Adrenal gland (tissue), 12 donors: ENCODE data around the gene TPI1. TPM values are rescaled to one million over a fixed set of nuclear protein-coding genes. Genes with fewer than 3 reads are reported as not detected.

Experiments used
- DNase-seq, 7 donors: peaks; one replicate each; pipeline ENCODE4 v3.0.0-alpha.2; 2019 to 2020
- H3K27ac ChIP-seq, 5 donors: fragments of 200-600 bp; sonication (generic) in 4 of 5; 1 replicate in 3 of 5; 2 replicates in 2 of 5; pipeline versions ENCODE4 v1.5.1 to v1.8.0; 2016 to 2020; ENCODE audit warnings: mild to moderate bottlenecking in 1 of 5
- H3K27me3 ChIP-seq: fragments of 200-600 bp; 2 replicates; pipeline ENCODE4 v1.8.0; 2021
- H3K36me3 ChIP-seq, 2 donors: fragments of 200-600 bp; replicated peaks in 1 of 2; 1 replicate in 1 of 2; 2 replicates in 1 of 2; pipeline versions ENCODE4 v1.5.1 to v1.8.0; 2018 to 2022
- H3K4me1 ChIP-seq, 2 donors: fragments of 200-600 bp; replicated peaks in 1 of 2; 1 replicate in 1 of 2; 2 replicates in 1 of 2; pipeline versions ENCODE4 v1.5.1 to v1.8.0; 2018 to 2021
- H3K4me3 ChIP-seq, 4 donors: fragments of 200-600 bp; sonication (generic) in 3 of 4; one replicate each; pipeline ENCODE4 v1.5.1; 2016 to 2018
- H3K9me3 ChIP-seq, 3 donors: fragments of 200-600 bp; sonication (generic) in 1 of 3; replicated peaks in 1 of 3; 1 replicate in 2 of 3; 2 replicates in 1 of 3; pipeline versions ENCODE4 v1.5.1 to v1.8.0; 2016 to 2021
- CTCF ChIP-seq, 6 experiments: fragments of 450-650 bp in 4 of 6; fragments of 200-600 bp in 2 of 6; sonication (generic) in 1 of 6; IDR thresholded peaks; 1 replicate in 5 of 6; 2 replicates in 1 of 6; pipeline versions ENCODE4 v1.5.1 to v1.8.0; 2016 to 2021; ENCODE audit warnings: antibody characterized with exemption in 6 of 6, mild to moderate bottlenecking in 2 of 6, moderate library complexity in 1 of 6
- POLR2A ChIP-seq, 2 donors: fragments of 450-650 bp; IDR thresholded peaks; one replicate each; pipeline ENCODE4 v1.6.1; 2017; ENCODE audit warnings: antibody characterized with exemption in 2 of 2, mild to moderate bottlenecking in 2 of 2, moderate library complexity in 1 of 2
- WGBS, 4 donors: extraction: QIAGEN DNeasy Blood & Tissue Kit in 2 of 4; methylation state at CpG; one replicate each; pipeline versions ENCODE4 v1.1.5 to v1.1.7; 2013 to 2017; 5-methylcytosine and 5-hydroxymethylcytosine counted together
- intact Hi-C, 2 donors: fragments of 100-400 bp; cut with DNase I; formaldehyde crosslinking; loops; one replicate each; pipeline versions ENCODE4 v1.14.1 to v1.15.0; 2022 to 2023
- polyA plus RNA-seq, 3 donors: library from polyadenylated mRNA; stranded (reverse); fragments of 200-250 nt in 2 of 3; fragments of 350-450 nt in 1 of 3; fragmentation: Illumina TruSeq in 1 of 3; extraction: RNeasy Lipid Tissue Mini Kit (QIAGEN cat#74804) in 1 of 3; gene quantifications; one replicate each; pipeline ENCODE4 v1.2.3, GENCODE V29; 2013 to 2014
- total RNA-seq, 9 donors: library from RNA; depleted of rRNA in 4 of 9; stranded (reverse); fragments of >200 nt in 4 of 9; fragments of 120-200 nt in 1 of 9; fragmentation: NEBNext Ultra II Directional in 1 of 9; extraction: Animal tissue kit (Norgen Biotek cat#: 25700) in 1 of 9; gene quantifications; one replicate each; pipeline versions ENCODE4 v1.1.0 to v1.2.4, GENCODE V29; 2013 to 2023
- donor health status: healthy with polysubstance abuse.
- donor health status: Bipolar disorder and iron deficiency.
- donor health status: DM: yes; HTN: yes; CAD: no.
- donor health status: DM: no; HTN: no; CAD: no.
- donor health status: DM: no; HTN: no; CAD: no.
- donor health status: DM: yes; HTN: yes; CAD: no.

TPI1 gene
- total and polyA plus RNA-seq, 12 donors, result 241 to 2,322 (median 783) TPM

DNA sequence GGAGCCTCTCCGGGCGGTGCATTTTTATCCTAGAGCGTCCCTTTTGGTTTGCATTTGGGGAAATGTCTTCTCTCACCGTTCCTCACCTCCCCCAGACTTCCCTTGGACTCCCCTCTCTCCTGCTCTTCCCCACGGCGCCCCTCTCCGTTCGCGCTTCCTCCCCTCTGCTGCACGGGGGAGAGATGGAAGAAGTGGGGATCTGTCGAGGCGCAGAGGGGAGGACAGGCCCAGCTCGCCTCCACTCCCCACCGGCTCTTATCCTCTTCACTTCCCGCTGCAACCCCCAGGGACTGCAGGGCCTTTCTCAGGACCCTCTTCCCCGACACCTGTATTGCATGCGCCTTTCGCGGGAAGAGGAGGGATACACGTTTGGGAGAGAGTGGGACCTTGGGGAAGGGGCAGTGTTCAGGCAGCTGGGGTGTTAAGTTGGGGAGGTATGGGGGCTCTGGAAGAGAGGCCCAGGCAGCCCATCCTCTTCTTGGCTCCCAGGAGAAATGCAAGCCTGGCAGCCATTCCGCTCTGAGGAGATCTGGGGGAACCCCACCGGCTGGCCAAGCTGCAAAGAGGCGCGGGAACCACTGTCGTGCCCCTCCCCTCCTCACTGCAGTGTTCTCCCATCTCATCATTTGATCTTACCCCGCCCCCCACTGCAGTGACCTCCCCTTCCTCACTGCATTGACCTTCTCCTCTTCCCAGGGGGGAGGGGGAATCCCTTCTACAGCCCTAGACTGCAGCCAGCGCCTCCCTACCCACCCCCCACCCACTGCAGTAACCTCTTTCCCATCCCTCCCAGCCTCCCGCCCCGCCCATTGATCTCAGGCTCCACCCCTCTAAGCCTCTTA, 47.8 kb downstream of the TPI1 start:
- 27 to 40% (median 31%) methylated on average over 27 to 29 of the region's 29 CpGs for WGBS, 4 donors
- Histone ChIP-seq H3K9me3 (no peaks in the 10 kb centered on the region), H3K4me1 (peaks cover 6 to 12% of the 10 kb centered on the region in 2 donors), H3K4me3 (peak overlapping the region; percentile 24 to 69 (median 41)), H3K27me3 (no peaks in the 10 kb centered on the region), H3K27ac (peak overlapping the region in 2 of 5 donors; percentile 76 to 85), H3K36me3 (peaks cover 0 to 5% of the 10 kb centered on the region in 2 donors)
- TF ChIP-seq POLR2A (IDR thresholded peaks at IDR 0.05) (no peak), CTCF (IDR thresholded peaks at IDR 0.05) (no peak)
- DNase-seq, result peak in 1 of 7 donors; percentile 18
- intact Hi-C loops, result no loop called here

- no peak overlapping the region for H3K4me3 ChIP-seq
- TF ChIP-seq CTCF (IDR thresholded peaks at IDR 0.05) (no peak), POLR2A (IDR thresholded peaks at IDR 0.05) (no peak)
- H3K27ac ChIP-seq, result no peak overlapping the region
- peaks cover 6 to 12% of the 10 kb centered on the region in 2 donors for H3K4me1 ChIP-seq
- no peaks in the 10 kb centered on the region for H3K9me3 ChIP-seq
- H3K36me3 ChIP-seq, result peaks cover 0 to 5% of the 10 kb centered on the region in 2 donors
- DNase-seq, result no peak
- 81 to 86% (median 82%) methylated on average over 11 to 14 of the region's 14 CpGs for WGBS, 4 donors
- intact Hi-C loops, result no loop called here
- no peaks in the 10 kb centered on the region for H3K27me3 ChIP-seq
These were observed 48.5 kb downstream of the TPI1 start for GRCh38 chr12:6915789-6916285.

DNA sequence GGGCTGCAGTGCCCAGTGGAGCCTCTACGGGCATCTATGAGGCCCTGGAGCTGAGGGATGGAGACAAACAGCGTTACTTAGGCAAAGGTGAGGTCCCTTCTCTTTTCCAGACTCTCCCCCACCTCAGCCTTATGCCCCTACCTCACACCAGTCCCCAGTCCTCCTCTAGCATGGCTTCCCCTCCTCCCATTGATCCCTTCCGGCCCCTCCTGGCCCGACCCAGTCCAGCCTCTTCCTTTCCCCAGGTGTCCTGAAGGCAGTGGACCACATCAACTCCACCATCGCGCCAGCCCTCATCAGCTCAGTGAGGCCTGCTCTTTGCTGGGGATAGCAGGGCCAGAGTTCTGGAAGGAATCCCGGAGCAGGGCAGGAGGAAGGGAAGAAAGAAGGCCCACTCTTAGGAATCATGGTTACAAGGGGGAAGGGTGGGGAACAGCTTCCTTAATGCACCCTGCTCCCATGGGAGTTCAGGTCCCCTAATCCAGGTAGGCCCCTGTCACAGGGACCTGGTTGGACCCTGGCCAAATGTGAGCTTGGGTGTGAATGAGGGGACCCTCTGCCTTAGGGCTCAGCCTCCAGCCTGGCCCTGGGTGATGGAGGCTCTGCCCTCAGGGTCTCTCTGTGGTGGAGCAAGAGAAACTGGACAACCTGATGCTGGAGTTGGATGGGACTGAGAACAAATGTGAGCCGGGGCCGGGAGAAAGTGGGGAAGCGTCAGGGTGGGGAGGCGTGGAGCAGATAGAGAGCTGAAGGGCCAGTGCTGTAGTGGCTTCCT, 49.3 kb downstream of the TPI1 start:
- TF ChIP-seq POLR2A (IDR thresholded peaks at IDR 0.05) (no peak), CTCF (IDR thresholded peaks at IDR 0.05) (no peak)
- no peak overlapping the region for H3K4me3 ChIP-seq
- peaks cover 0 to 5% of the 10 kb centered on the region in 2 donors for H3K36me3 ChIP-seq
- H3K4me1 ChIP-seq, result peaks cover 6 to 12% of the 10 kb centered on the region in 2 donors
- WGBS, 4 donors, result 92 to 97% (median 94%) methylated on average over 11 of the region's 11 CpGs
- H3K27me3 ChIP-seq, result no peaks in the 10 kb centered on the region
- no peak overlapping the region for H3K27ac ChIP-seq
- H3K9me3 ChIP-seq, result no peaks in the 10 kb centered on the region
- intact Hi-C loops, result no loop called here
- no peak for DNase-seq
